Keratinocyte (primary cell): Measurements from ENCODE around the gene CCDC171.

Experiments
- CTCF ChIP-seq, 3 experiments: IDR thresholded peaks in 1 of 3; conservative IDR thresholded peaks in 1 of 3; optimal IDR thresholded peaks in 1 of 3; 2 replicates in 2 of 3; 3 replicates in 1 of 3; pipeline versions ENCODE3 to v1.5.1; 2011; ENCODE audit warnings: low read length in 3 of 3, mild to moderate bottlenecking in 3 of 3, moderate library complexity in 2 of 3, control low read depth in 1 of 3, inconsistent platforms in 1 of 3; ENCODE audit not compliant: insufficient read depth in 2 of 3; ENCODE audit errors: extremely low read depth in 1 of 3
- EZH2 ChIP-seq: IDR thresholded peaks from one replicate; pipeline ENCODE4 v1.6.1; 2012; ENCODE audit warnings: inconsistent platforms, mild to moderate bottlenecking, low read length, moderate library complexity

- no peak for TF ChIP-seq CTCF (optimal IDR thresholded peaks at IDR 0.05 in 1 of 3, IDR thresholded peaks at IDR 0.05 in 1 of 3, conservative IDR thresholded peaks at IDR 0.05 in 1 of 3; ENCODE audit: extremely low read depth in 1 of 3, insufficient read depth in 2 of 3, low read length in 3 of 3)
- TF ChIP-seq EZH2: no peak
Observed at GRCh38 chr9:15977438-15977837, 424.6 kb downstream of the CCDC171 start.
